K562 (cell line): ENCODE measurements around the gene HMGA1. TPM values are rescaled to one million over a fixed set of nuclear protein-coding genes. Genes with fewer than 3 reads are reported as not detected.
A peak's percentile ranks its signal among the peaks of the same experiment; 100 is the strongest.

ENCODE experiments used
- CBX1 ChIP-seq: sonication (generic); IDR thresholded peaks from 2 replicates; pipeline ENCODE4 v1.6.1; 2016; ENCODE audit warnings: antibody characterized with exemption, low read depth, mild to moderate bottlenecking
- ELF2 ChIP-seq: fragments of 250-450 bp; sonication (Bioruptor Pico); IDR thresholded peaks from 2 replicates; pipeline ENCODE4 v1.5.0; 2021; ENCODE audit warnings: mild to moderate bottlenecking
- GTF2E2 ChIP-seq: fragments of 200-800 bp; sonication (Bioruptor generic); IDR thresholded peaks from 2 replicates; pipeline ENCODE4 v1.6.1; 2016; ENCODE audit warnings: missing genetic modification characterization, missing compliant biosample characterization
- KLF16 ChIP-seq: IDR thresholded peaks from 2 replicates; pipeline ENCODE4 v1.6.1; 2016; ENCODE audit warnings: antibody characterized with exemption
- MBD2 ChIP-seq: sonication (generic); IDR thresholded peaks from 2 replicates; pipeline ENCODE4 v1.6.1; 2016; ENCODE audit warnings: low read depth, borderline replicate concordance
- NR4A1 ChIP-seq, 2 experiments: fragments of 250-450 bp in 1 of 2; fragments of 450-650 bp in 1 of 2; sonication (Bioruptor Pico) in 1 of 2; IDR thresholded peaks; 2 replicates each; pipeline versions ENCODE4 v1.4.0 to v1.6.1; 2016 to 2020; ENCODE audit warnings: mild to moderate bottlenecking in 2 of 2, missing compliant biosample characterization in 1 of 2, missing genetic modification characterization in 1 of 2, moderate library complexity in 1 of 2
- ZNF354B ChIP-seq: fragments of 250-450 bp; sonication (Bioruptor Pico); IDR thresholded peaks from 2 replicates; pipeline ENCODE4 v1.4.0; 2020
- ZNF384 ChIP-seq: IDR thresholded peaks from 2 replicates; pipeline ENCODE4 v1.6.1; 2012; ENCODE audit warnings: low read depth, low read length, improper control_type of control experiment
- ZNF75A ChIP-seq: fragments of 450-650 bp; formaldehyde crosslinking; IDR thresholded peaks from 2 replicates; pipeline ENCODE4 v1.4.0; 2020; ENCODE audit warnings: mild to moderate bottlenecking
- polyA plus RNA-seq, 8 experiments: library from polyadenylated mRNA; depleted of rRNA in 4 of 8; stranded (reverse) in 5 of 8; unstranded in 3 of 8; fragments of >200 nt; fragmentation: Nextera tagmentation in 2 of 8; fragmentation: Illumina TruSeq in 1 of 8; extraction: Ambion mirVana in 2 of 8; extraction: Trizol in 1 of 8; gene quantifications; 2 replicates each; pipeline versions ENCODE4 v1.2.1 to v1.2.3, GENCODE V29; 2011 to 2014; ENCODE audit warnings: inconsistent platforms in 1 of 8, missing spikeins in 1 of 8
- total RNA-seq, 7 experiments: library from RNA; depleted of rRNA in 6 of 7; stranded (reverse); fragments of >200 nt in 6 of 7; fragmentation: Illumina TruSeq in 2 of 7; extraction: Trizol in 2 of 7; gene quantifications; 2 replicates each; pipeline versions ENCODE4 v1.2.1 to v1.2.3, GENCODE V29; 2011 to 2021; ENCODE audit warnings: low replicate concordance in 1 of 7
- TF ChIP-seq, protein P1 (sequence below), 2 experiments: fragments of 200-800 bp in 1 of 2; sonication (Bioruptor generic) in 1 of 2; sonication (generic) in 1 of 2; formaldehyde crosslinking in 1 of 2; IDR thresholded peaks in 1 of 2; conservative IDR thresholded peaks in 1 of 2; 2 replicates each; pipeline versions ENCODE4 v1.5.0 to v1.6.1; 2016 to 2020; ENCODE audit warnings: missing compliant biosample characterization in 1 of 2, missing genetic modification characterization in 1 of 2, missing genetic modification reagents in 1 of 2
- TF ChIP-seq, protein P2 (sequence below): fragments of 450-650 bp; IDR thresholded peaks from 2 replicates; pipeline ENCODE4 v1.6.1; 2016; ENCODE audit warnings: missing biosample characterization, missing genetic modification characterization
- TF ChIP-seq, protein P3 (sequence below): sonication (generic); formaldehyde crosslinking; IDR thresholded peaks from 2 replicates; pipeline ENCODE4 v1.8.0; 2022; ENCODE audit warnings: missing genetic modification reagents, mild to moderate bottlenecking, moderate library complexity, borderline replicate concordance
- TF ChIP-seq, protein P4 (sequence below): fragments of 250-450 bp; sonication (Bioruptor Pico); IDR thresholded peaks from 2 replicates; pipeline ENCODE4 v1.4.0; 2020; ENCODE audit warnings: mild to moderate bottlenecking, moderate library complexity
- TF ChIP-seq, protein P5 (sequence below), 2 experiments: fragments of 150-350 bp in 1 of 2; IDR thresholded peaks; 2 replicates each; pipeline ENCODE4 v1.6.1; 2012 to 2016; ENCODE audit warnings: low read depth in 2 of 2, low read length in 2 of 2, mild to moderate bottlenecking in 1 of 2, moderate library complexity in 1 of 2

The HMGA1 gene
- total and polyA plus RNA-seq, 9 of the 15 experiments (the other 6 are each of a cell fraction or from before 2014, with no cell fraction given) = 27.8 to 1,947 (median 594) TPM

DNA sequence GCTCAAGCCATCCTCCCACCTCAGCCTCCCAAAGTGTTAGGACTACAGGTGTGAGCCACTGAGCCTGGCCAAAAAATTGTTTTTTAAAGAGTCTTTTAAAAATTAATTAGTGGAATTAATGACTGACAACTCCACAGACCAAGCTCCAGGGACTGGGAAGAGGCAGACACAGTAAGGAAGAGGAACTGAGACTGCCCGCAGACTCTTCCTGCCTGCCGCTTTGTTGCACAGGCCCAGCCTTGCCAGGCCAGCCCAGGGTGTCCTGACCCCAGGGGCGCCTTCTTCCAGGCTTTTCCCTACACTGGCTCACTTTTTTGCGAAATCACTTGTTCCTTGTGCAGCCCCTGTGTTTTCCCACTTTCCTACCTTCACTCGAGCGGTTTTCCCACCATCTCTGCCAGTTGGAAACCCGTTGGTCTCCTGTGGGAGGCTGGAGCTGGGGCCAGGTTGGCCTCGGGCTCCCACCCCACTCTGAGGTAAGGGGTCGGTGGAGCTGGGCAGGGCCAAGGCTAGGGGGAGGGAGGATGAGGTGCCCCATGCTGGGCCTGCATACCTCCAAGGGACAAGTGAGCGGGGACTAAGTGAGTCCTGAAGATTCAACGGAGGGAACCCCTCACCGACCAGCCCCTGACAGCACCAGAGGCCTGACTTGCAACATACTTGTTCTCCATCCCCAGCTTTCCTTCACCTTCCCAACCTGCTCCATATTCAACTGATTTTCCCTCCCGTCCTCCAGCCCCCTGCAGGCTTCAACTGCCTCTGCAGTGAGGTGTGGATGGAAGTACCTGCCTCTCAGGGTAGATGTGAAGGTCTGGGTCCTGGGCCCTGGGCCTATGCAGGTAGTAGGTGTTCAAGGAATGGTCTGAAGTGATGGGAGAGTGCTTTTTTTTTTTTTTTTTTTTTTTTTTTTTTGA lies 35.6 kb downstream of the HMGA1 start (continued):
- TF ChIP-seq, protein P1, sequence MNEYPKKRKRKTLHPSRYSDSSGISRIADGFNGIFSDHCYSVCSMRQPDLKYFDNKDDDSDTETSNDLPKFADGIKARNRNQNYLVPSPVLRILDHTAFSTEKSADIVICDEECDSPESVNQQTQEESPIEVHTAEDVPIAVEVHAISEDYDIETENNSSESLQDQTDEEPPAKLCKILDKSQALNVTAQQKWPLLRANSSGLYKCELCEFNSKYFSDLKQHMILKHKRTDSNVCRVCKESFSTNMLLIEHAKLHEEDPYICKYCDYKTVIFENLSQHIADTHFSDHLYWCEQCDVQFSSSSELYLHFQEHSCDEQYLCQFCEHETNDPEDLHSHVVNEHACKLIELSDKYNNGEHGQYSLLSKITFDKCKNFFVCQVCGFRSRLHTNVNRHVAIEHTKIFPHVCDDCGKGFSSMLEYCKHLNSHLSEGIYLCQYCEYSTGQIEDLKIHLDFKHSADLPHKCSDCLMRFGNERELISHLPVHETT (CRISPR knock-in tag; conservative IDR thresholded peaks at IDR 0.05 in 1 of 2, IDR thresholded peaks at IDR 0.05 in 1 of 2) = peak in 1 of 2 experiments; percentile 56; a peak in 1 of 4 replicates
- TF ChIP-seq, protein P2, sequence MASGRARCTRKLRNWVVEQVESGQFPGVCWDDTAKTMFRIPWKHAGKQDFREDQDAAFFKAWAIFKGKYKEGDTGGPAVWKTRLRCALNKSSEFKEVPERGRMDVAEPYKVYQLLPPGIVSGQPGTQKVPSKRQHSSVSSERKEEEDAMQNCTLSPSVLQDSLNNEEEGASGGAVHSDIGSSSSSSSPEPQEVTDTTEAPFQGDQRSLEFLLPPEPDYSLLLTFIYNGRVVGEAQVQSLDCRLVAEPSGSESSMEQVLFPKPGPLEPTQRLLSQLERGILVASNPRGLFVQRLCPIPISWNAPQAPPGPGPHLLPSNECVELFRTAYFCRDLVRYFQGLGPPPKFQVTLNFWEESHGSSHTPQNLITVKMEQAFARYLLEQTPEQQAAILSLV (tag) = 0 out of 2 replicates have a peak, but pooled peaks have one; percentile 17
- TF ChIP-seq ELF2 (no peak), ZNF354B (CRISPR knock-in tag) (no peak), KLF16 (no peak), ZNF75A (CRISPR knock-in tag) (peak; percentile 46; the same call in 1 of the 2 replicates), MBD2 (no peak), GTF2E2 (peak; percentile 20; the same call in 1 of the 2 replicates), CBX1 (0 out of 2 replicates have a peak, but pooled peaks have one; percentile 12), NR4A1 (CRISPR knock-in tag; IDR thresholded peaks at IDR 0.05) (no peak), NR4A1 (tag; IDR thresholded peaks at IDR 0.05) (peak; percentile 30; the same call in 1 of the 2 replicates), ZNF384 (0 out of 2 replicates have a peak, but pooled peaks have one; percentile 24)
- TF ChIP-seq, protein P3, sequence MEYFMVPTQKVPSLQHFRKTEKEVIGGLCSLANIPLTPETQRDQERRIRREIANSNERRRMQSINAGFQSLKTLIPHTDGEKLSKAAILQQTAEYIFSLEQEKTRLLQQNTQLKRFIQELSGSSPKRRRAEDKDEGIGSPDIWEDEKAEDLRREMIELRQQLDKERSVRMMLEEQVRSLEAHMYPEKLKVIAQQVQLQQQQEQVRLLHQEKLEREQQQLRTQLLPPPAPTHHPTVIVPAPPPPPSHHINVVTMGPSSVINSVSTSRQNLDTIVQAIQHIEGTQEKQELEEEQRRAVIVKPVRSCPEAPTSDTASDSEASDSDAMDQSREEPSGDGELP (CRISPR knock-in tag) = peak; percentile 23; the same call in 1 of the 2 replicates
- TF ChIP-seq, protein P4, sequence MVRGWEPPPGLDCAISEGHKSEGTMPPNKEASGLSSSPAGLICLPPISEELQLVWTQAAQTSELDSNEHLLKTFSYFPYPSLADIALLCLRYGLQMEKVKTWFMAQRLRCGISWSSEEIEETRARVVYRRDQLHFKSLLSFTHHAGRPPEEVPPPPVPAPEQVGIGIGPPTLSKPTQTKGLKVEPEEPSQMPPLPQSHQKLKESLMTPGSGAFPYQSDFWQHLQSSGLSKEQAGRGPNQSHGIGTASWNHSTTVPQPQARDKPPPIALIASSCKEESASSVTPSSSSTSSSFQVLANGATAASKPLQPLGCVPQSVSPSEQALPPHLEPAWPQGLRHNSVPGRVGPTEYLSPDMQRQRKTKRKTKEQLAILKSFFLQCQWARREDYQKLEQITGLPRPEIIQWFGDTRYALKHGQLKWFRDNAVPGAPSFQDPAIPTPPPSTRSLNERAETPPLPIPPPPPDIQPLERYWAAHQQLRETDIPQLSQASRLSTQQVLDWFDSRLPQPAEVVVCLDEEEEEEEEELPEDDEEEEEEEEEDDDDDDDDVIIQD (CRISPR knock-in tag) = no peak
- TF ChIP-seq, protein P5, sequence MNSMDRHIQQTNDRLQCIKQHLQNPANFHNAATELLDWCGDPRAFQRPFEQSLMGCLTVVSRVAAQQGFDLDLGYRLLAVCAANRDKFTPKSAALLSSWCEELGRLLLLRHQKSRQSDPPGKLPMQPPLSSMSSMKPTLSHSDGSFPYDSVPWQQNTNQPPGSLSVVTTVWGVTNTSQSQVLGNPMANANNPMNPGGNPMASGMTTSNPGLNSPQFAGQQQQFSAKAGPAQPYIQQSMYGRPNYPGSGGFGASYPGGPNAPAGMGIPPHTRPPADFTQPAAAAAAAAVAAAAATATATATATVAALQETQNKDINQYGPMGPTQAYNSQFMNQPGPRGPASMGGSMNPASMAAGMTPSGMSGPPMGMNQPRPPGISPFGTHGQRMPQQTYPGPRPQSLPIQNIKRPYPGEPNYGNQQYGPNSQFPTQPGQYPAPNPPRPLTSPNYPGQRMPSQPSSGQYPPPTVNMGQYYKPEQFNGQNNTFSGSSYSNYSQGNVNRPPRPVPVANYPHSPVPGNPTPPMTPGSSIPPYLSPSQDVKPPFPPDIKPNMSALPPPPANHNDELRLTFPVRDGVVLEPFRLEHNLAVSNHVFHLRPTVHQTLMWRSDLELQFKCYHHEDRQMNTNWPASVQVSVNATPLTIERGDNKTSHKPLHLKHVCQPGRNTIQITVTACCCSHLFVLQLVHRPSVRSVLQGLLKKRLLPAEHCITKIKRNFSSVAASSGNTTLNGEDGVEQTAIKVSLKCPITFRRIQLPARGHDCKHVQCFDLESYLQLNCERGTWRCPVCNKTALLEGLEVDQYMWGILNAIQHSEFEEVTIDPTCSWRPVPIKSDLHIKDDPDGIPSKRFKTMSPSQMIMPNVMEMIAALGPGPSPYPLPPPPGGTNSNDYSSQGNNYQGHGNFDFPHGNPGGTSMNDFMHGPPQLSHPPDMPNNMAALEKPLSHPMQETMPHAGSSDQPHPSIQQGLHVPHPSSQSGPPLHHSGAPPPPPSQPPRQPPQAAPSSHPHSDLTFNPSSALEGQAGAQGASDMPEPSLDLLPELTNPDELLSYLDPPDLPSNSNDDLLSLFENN (IDR thresholded peaks at IDR 0.05; ENCODE audit: low read depth in 2 of 2, low read length in 2 of 2) = no peak
